ENCODE results near the gene UQCC2. TPM values are rescaled to one million over a fixed set of nuclear protein-coding genes. Genes with fewer than 3 reads are reported as not detected.

The UQCC2 gene
- total and polyA plus RNA-seq, 2 of the 4 experiments (the other 2 are of a cell fraction) = 13.8 to 34.5 TPM

DNA sequence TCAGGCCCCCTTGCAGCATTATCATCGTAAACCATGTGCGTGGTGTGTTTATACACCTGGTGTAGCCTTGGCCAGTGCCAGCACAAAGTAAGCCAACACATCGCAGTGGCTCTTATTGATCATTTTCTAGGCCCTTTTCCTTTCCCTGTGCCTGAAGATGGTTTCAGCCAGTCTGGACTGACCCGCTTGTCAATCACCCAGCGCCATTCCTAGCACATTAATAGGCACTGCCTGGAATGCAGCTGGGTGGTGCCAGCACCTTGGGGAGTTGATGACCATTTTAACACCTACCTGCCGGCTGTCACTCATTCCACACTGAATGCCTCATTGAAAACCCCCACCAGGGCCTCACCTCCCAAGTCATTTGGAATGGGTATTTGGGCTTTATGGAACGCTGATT lies 4.9 kb upstream of the UQCC2 start:
- no peak overlapping the region for H3K4me2 ChIP-seq (ENCODE audit: low read depth, low read length)
- H3K4ac ChIP-seq (ENCODE audit: low read depth, low read length) = no peak overlapping the region
- ChIA-PET CTCF (no interaction called here), POLR2A (ENCODE audit: unreplicated experiment) (no interaction called here)
- no TSS peak for BruUV-seq (replicated peaks)
- H2BK120ac ChIP-seq (ENCODE audit: low read depth, low read length) = no peak overlapping the region
- H2BK15ac ChIP-seq (ENCODE audit: low read depth, low read length) = no peak overlapping the region
- no peak overlapping the region for H2BK20ac ChIP-seq (ENCODE audit: low read depth, low read length)
- in situ Hi-C loops (cut with MboI; ENCODE audit: low sequenced_read_pairs) = loop anchor here (10.0 kb wide), 1 partner anchor 438 kb away; no protein-coding TSS in a partner anchor
- intact Hi-C loops (cut with micrococcal nuclease) = no loop called here
- H3K23ac ChIP-seq (ENCODE audit: low read depth, low read length) = no peak overlapping the region
- TF ChIP-seq SMC3 (IDR thresholded peaks at IDR 0.05; ENCODE audit: low read depth, low read length) (no peak), RCOR1 (IDR thresholded peaks at IDR 0.05; ENCODE audit: insufficient replicate concordance, low read length) (no peak), CTCF (conservative IDR thresholded peaks at IDR 0.05; ENCODE audit: low read depth, low read length) (no peak), NFE2L2 (IDR thresholded peaks at IDR 0.05; ENCODE audit: low read depth, low read length) (no peak), MXI1 (IDR thresholded peaks at IDR 0.05; ENCODE audit: borderline replicate concordance, low read depth, low read length) (no peak), USF2 (IDR thresholded peaks at IDR 0.05; ENCODE audit: low read depth, low read length) (no peak), MAFK (IDR thresholded peaks at IDR 0.05; ENCODE audit: low read depth, low read length) (no peak)
- TF ChIP-seq, protein P1, sequence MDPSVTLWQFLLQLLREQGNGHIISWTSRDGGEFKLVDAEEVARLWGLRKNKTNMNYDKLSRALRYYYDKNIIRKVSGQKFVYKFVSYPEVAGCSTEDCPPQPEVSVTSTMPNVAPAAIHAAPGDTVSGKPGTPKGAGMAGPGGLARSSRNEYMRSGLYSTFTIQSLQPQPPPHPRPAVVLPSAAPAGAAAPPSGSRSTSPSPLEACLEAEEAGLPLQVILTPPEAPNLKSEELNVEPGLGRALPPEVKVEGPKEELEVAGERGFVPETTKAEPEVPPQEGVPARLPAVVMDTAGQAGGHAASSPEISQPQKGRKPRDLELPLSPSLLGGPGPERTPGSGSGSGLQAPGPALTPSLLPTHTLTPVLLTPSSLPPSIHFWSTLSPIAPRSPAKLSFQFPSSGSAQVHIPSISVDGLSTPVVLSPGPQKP (IDR thresholded peaks at IDR 0.05; ENCODE audit: borderline replicate concordance, low read depth, low read length) = no peak
- no peak overlapping the region for H2AK9ac ChIP-seq (replicated peaks; ENCODE audit: low read depth, low read length, poor library complexity)
- no peaks in the 10 kb centered on the region for H3K36me3 ChIP-seq (ENCODE audit: control insufficient read depth, insufficient read depth, low read length)
- no peak overlapping the region for H4K8ac ChIP-seq (ENCODE audit: low read depth in 2 of 2, low read length in 2 of 2)
- H3K14ac ChIP-seq (replicated peaks; ENCODE audit: low read depth, low read length) = no peak overlapping the region
- no peak overlapping the region for H3K18ac ChIP-seq (ENCODE audit: low read depth, low read length)
- no peaks in the 10 kb centered on the region for H3K9me1 ChIP-seq (ENCODE audit: insufficient read depth, low read length)
- H3K4me1 ChIP-seq (ENCODE audit: control insufficient read depth, insufficient read depth, low read length) = no peaks in the 10 kb centered on the region
- no peaks in the 10 kb centered on the region for H3K9me3 ChIP-seq (ENCODE audit: control insufficient read depth, insufficient read depth, low read length)
- H3K9ac ChIP-seq (ENCODE audit: low read depth, low read length) = no peak overlapping the region
- H2AFZ ChIP-seq (replicated peaks; ENCODE audit: low read length, poor library complexity) = no peak overlapping the region
- ATAC-seq (ENCODE audit: low read depth) = no peak
- dilution Hi-C loops (cut with HindIII; ENCODE audit: low sequenced_read_pairs, unreplicated experiment) = no loop called here
- peaks cover 43% of the 10 kb centered on the region for H3K27me3 ChIP-seq (ENCODE audit: control insufficient read depth, insufficient read depth, low read length)
- H3K56ac ChIP-seq (ENCODE audit: extremely low read depth, insufficient read depth, low read length) = no peak overlapping the region
- 0 out of 4 replicates have a peak, but pooled peaks cover 0 to under 1% of the 10 kb centered on the region in 2 experiments for H3K79me1 ChIP-seq (ENCODE audit: low read depth in 1 of 2, low read length in 2 of 2)
- H3K27ac ChIP-seq (ENCODE audit: insufficient read depth, low read length) = no peak overlapping the region
- 88% methylated on average over 3 of the region's 7 CpGs; no CpG with 5 or more reads in 1 of the 2 experiments for WGBS, 2 experiments (ENCODE audit: extremely low coverage in 2 of 2, insufficient read length in 1 of 2)
- no peaks in the 10 kb centered on the region for H4K20me1 ChIP-seq (ENCODE audit: insufficient read depth, low read length)
- DNase-seq = no peak
- H2BK5ac ChIP-seq (ENCODE audit: low read depth, low read length, poor library complexity, severe bottlenecking) = no peak overlapping the region
- no peak overlapping the region for H3K4me3 ChIP-seq (ENCODE audit: insufficient read depth, low read depth, low read length)
- H2AK5ac ChIP-seq (ENCODE audit: low read depth, low read length) = no peak overlapping the region
- H4K5ac ChIP-seq (ENCODE audit: low read depth, low read length) = no peak overlapping the region
- H4K91ac ChIP-seq (ENCODE audit: insufficient read depth, low read depth, low read length) = no peak overlapping the region

Data from IMR-90 (cell line).